Nephron (organoid): Measurements from ENCODE around the gene CCDC73.

Source experiments
- H3K27ac Mint-ChIP-seq, 3 experiments: 2 replicates each; pipeline ENCODE4 v1.8.0; 2020; ENCODE audit warnings: mixed read lengths in 3 of 3, mild to moderate bottlenecking in 2 of 3, moderate library complexity in 1 of 3
- H3K27me3 Mint-ChIP-seq: 2 replicates; pipeline ENCODE4 v1.8.0; 2021; ENCODE audit warnings: low read depth, mild to moderate bottlenecking, moderate library complexity, mixed read lengths
- H3K36me3 Mint-ChIP-seq: 2 replicates; pipeline ENCODE4 v1.8.0; 2020; ENCODE audit warnings: low read depth, mixed read lengths
- H3K4me1 Mint-ChIP-seq: 2 replicates; pipeline ENCODE4 v1.8.0; 2020; ENCODE audit warnings: mixed read lengths
- H3K4me3 Mint-ChIP-seq, 3 experiments: 2 replicates each; pipeline ENCODE4 v1.8.0; 2020; ENCODE audit warnings: mild to moderate bottlenecking in 3 of 3, mixed read lengths in 3 of 3, moderate library complexity in 2 of 3
- H3K9me3 Mint-ChIP-seq: 2 replicates; pipeline ENCODE4 v1.8.0; 2020; ENCODE audit warnings: mixed read lengths
- TF ChIP-seq, protein P1 (sequence below), 3 experiments: fragments of 200-600 bp; sonication (generic); IDR thresholded peaks; one replicate each; pipeline ENCODE4 v1.5.0; 2021; ENCODE audit warnings: antibody characterized with exemption in 3 of 3; ENCODE audit not compliant: unreplicated experiment in 3 of 3

CCDC73 gene

GRCh38 chr11:32820497-32820896, 26.0 kb upstream of the CCDC73 start:
- Mint-ChIP-seq H3K4me3 (no peak overlapping the region), H3K9me3 (no peaks in the 10 kb centered on the region), H3K27ac (no peak overlapping the region), H3K36me3 (no peaks in the 10 kb centered on the region), H3K4me1 (no peaks in the 10 kb centered on the region), H3K27me3 (peaks cover under 1% of the 10 kb centered on the region)
- TF ChIP-seq, protein P1, sequence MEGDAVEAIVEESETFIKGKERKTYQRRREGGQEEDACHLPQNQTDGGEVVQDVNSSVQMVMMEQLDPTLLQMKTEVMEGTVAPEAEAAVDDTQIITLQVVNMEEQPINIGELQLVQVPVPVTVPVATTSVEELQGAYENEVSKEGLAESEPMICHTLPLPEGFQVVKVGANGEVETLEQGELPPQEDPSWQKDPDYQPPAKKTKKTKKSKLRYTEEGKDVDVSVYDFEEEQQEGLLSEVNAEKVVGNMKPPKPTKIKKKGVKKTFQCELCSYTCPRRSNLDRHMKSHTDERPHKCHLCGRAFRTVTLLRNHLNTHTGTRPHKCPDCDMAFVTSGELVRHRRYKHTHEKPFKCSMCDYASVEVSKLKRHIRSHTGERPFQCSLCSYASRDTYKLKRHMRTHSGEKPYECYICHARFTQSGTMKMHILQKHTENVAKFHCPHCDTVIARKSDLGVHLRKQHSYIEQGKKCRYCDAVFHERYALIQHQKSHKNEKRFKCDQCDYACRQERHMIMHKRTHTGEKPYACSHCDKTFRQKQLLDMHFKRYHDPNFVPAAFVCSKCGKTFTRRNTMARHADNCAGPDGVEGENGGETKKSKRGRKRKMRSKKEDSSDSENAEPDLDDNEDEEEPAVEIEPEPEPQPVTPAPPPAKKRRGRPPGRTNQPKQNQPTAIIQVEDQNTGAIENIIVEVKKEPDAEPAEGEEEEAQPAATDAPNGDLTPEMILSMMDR (IDR thresholded peaks at IDR 0.05; ENCODE audit: unreplicated experiment in 3 of 3): no peak

- Mint-ChIP-seq H3K9me3 (no peaks in the 10 kb centered on the region), H3K36me3 (no peaks in the 10 kb centered on the region), H3K27me3 (no peaks in the 10 kb centered on the region), H3K4me1 (no peaks in the 10 kb centered on the region), H3K27ac (no peak overlapping the region), H3K4me3 (no peak overlapping the region)
- TF ChIP-seq, protein P1 (IDR thresholded peaks at IDR 0.05; ENCODE audit: unreplicated experiment in 3 of 3): no peak
These were observed 24.7 kb upstream of the CCDC73 start for GRCh38 chr11:32819187-32819586.

DNA sequence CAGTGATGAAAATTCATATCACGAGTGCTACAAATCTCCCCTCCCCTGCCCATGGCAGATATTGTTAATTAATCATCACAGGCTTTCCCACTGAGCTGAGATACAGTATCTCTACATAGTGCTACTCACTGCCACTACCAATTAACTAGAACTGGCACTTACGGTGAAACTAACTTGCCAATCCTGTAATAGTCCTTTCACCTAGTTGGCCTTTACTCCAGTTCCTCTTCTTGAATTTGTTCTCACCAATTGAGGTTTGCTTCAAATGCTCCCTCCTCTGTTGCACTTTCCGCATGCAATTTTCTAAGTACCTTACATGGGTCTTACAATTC, 23.4 kb upstream of the CCDC73 start:
- Mint-ChIP-seq H3K27me3 (no peaks in the 10 kb centered on the region), H3K4me1 (no peaks in the 10 kb centered on the region), H3K9me3 (no peaks in the 10 kb centered on the region), H3K36me3 (no peaks in the 10 kb centered on the region), H3K27ac (no peak overlapping the region), H3K4me3 (no peak overlapping the region)
- TF ChIP-seq, protein P1 (IDR thresholded peaks at IDR 0.05; ENCODE audit: unreplicated experiment in 3 of 3): no peak

GRCh38 chr11:32817181-32817851, 22.9 kb upstream of the CCDC73 start:
- H3K4me1 Mint-ChIP-seq: no peaks in the 10 kb centered on the region
- no peaks in the 10 kb centered on the region for H3K9me3 Mint-ChIP-seq
- no peaks in the 10 kb centered on the region for H3K36me3 Mint-ChIP-seq
- H3K27ac Mint-ChIP-seq: no peak overlapping the region
- TF ChIP-seq, protein P1 (IDR thresholded peaks at IDR 0.05; ENCODE audit: unreplicated experiment in 3 of 3): no peak
- no peaks in the 10 kb centered on the region for H3K27me3 Mint-ChIP-seq
- H3K4me3 Mint-ChIP-seq: no peak overlapping the region

DNA sequence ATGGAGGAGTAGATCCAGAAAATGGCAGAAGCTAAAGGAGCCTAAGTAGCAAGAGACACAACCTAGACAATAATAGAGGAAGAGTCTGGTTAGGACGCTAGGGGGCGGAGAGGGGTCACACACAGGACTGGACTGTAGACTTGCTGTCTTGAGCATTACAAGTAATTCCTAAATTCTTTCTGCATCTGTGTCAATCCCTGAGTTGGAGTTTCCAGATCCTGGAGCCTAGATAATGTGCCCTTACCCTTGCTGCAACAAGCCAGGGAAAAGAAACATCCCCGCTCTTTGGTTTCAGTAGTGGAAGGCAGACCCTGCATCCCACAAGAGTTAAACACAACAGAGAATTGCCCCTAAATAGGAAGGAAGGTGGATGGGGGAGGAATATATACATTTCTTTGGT, 14.9 kb upstream of the CCDC73 start:
- no peak overlapping the region for H3K4me3 Mint-ChIP-seq
- no peaks in the 10 kb centered on the region for H3K27me3 Mint-ChIP-seq
- TF ChIP-seq, protein P1 (IDR thresholded peaks at IDR 0.05; ENCODE audit: unreplicated experiment in 3 of 3): peak; percentile 77 to 79 (median 78)
- H3K4me1 Mint-ChIP-seq: no peaks in the 10 kb centered on the region
- H3K9me3 Mint-ChIP-seq: no peaks in the 10 kb centered on the region
- H3K27ac Mint-ChIP-seq: no peak overlapping the region
- no peaks in the 10 kb centered on the region for H3K36me3 Mint-ChIP-seq

GRCh38 chr11:32796425-32796824, 2.0 kb upstream of the CCDC73 start:
- Mint-ChIP-seq H3K27ac (no peak overlapping the region), H3K4me3 (no peak overlapping the region), H3K36me3 (no peaks in the 10 kb centered on the region), H3K9me3 (no peaks in the 10 kb centered on the region), H3K27me3 (peaks cover 20% of the 10 kb centered on the region), H3K4me1 (peaks cover 6% of the 10 kb centered on the region)
- TF ChIP-seq, protein P1 (IDR thresholded peaks at IDR 0.05; ENCODE audit: unreplicated experiment in 3 of 3): no peak
